Right cardiac atrium (tissue), 5 donors: ENCODE data around the gene POU2F2. TPM values are rescaled to one million over a fixed set of nuclear protein-coding genes. Genes with fewer than 3 reads are reported as not detected.
A peak's percentile ranks its signal among the peaks of the same experiment; 100 is the strongest.

Source experiments
- ATAC-seq, 2 donors: fragments of 200-7000 bp; cut with Tn5 transposase; one replicate each; pipeline versions ENCODE4 v1.8.0 to v1.9.1; 2020; ENCODE audit warnings: moderate library complexity in 2 of 2, mild to moderate bottlenecking in 1 of 2
- DNase-seq, 3 donors: peaks; one replicate each; pipeline ENCODE4 v3.0.0-alpha.2; 2020
- H3K27ac ChIP-seq: one replicate; pipeline ENCODE4 v1.5.1; 2013; ENCODE audit warnings: mild to moderate bottlenecking, low read length, control low read depth, moderate library complexity
- H3K27me3 ChIP-seq: one replicate; pipeline ENCODE4 v1.6.1; 2013; ENCODE audit not compliant: control insufficient read depth, insufficient read depth
- H3K4me1 ChIP-seq: one replicate; pipeline ENCODE4 v1.6.1; 2013; ENCODE audit warnings: low read length; ENCODE audit not compliant: control insufficient read depth, insufficient read depth
- H3K4me3 ChIP-seq: one replicate; pipeline ENCODE4 v1.5.1; 2013; ENCODE audit warnings: low read length, control low read depth
- H3K9me3 ChIP-seq: one replicate; pipeline ENCODE4 v1.6.1; 2013; ENCODE audit warnings: low read length; ENCODE audit not compliant: control insufficient read depth
- WGBS: extraction: QIAGEN DNeasy Blood & Tissue Kit; methylation state at CpG from one replicate; pipeline ENCODE4 v1.1.7; 2013; 5-methylcytosine and 5-hydroxymethylcytosine counted together
- intact Hi-C, 4 donors: fragments of 100-400 bp; cut with DNase I; formaldehyde crosslinking; loops; one replicate each; pipeline versions ENCODE4 v1.11.0 to v1.14.0; 2022 to 2023
- polyA plus RNA-seq: library from polyadenylated mRNA; stranded (reverse); fragments of 200-250 nt; gene quantifications from one replicate; pipeline ENCODE4 v1.2.3, GENCODE V29; 2013
- total RNA-seq, 4 donors: library from RNA; stranded (reverse); fragmentation: NEBNext Ultra II Directional; extraction: Animal tissue kit (Norgen Biotek cat#: 25700); gene quantifications; one replicate each; pipeline ENCODE4 v1.2.1, GENCODE V29; 2021
- donor health status: healthy with polysubstance abuse.
- donor health status: DM: no; HTN: yes; CAD: no.
- donor health status: DM: no; HTN: no; CAD: no.
- donor health status: DM: no; HTN: yes; CAD: no; lungs with severe emphysema.
- donor health status: DM: yes; HTN: yes; CAD: no.

The POU2F2 gene
- total and polyA plus RNA-seq, 5 donors, result 0.77 to 1.6 (median 1.5) TPM

GRCh38 chr19:42096255-42096837 lies 35.9 kb downstream of the POU2F2 start:
- DNase-seq, result no peak
- 35% methylated on average over 15 of the region's 15 CpGs for WGBS
- no peaks in the 10 kb centered on the region for H3K9me3 ChIP-seq
- intact Hi-C loops, result no loop called here
- H3K27ac ChIP-seq, result no peak overlapping the region
- no peaks in the 10 kb centered on the region for H3K27me3 ChIP-seq
- no peak overlapping the region for H3K4me3 ChIP-seq
- no peaks in the 10 kb centered on the region for H3K4me1 ChIP-seq
- ATAC-seq, result no peak

- DNase-seq, result no peak
- H3K4me1 ChIP-seq, result no peaks in the 10 kb centered on the region
- WGBS, result 17% methylated on average over 28 of the region's 28 CpGs
- no peak overlapping the region for H3K4me3 ChIP-seq
- H3K27me3 ChIP-seq, result no peaks in the 10 kb centered on the region
- intact Hi-C loops, result no loop called here
- no peak overlapping the region for H3K27ac ChIP-seq
- no peak for ATAC-seq
- no peaks in the 10 kb centered on the region for H3K9me3 ChIP-seq
These were observed 36.4 kb downstream of the POU2F2 start for GRCh38 chr19:42095814-42096230.

- H3K9me3 ChIP-seq, result no peaks in the 10 kb centered on the region
- 82% methylated on average over 36 of the region's 36 CpGs for WGBS
- no peak overlapping the region for H3K4me3 ChIP-seq
- intact Hi-C loops, result no loop called here
- no peaks in the 10 kb centered on the region for H3K4me1 ChIP-seq
- H3K27ac ChIP-seq, result no peak overlapping the region
- H3K27me3 ChIP-seq, result no peaks in the 10 kb centered on the region
- ATAC-seq (no peak), DNase-seq (no peak)
These were observed 37.0 kb downstream of the POU2F2 start for GRCh38 chr19:42095142-42095813.

GRCh38 chr19:42093926-42094325 lies 38.3 kb downstream of the POU2F2 start:
- Histone ChIP-seq H3K27ac (no peak overlapping the region), H3K4me1 (no peaks in the 10 kb centered on the region), H3K9me3 (no peaks in the 10 kb centered on the region), H3K4me3 (no peak overlapping the region), H3K27me3 (no peaks in the 10 kb centered on the region)
- DNase-seq (no peak), ATAC-seq (peak in 1 of 2 donors; percentile 17)
- intact Hi-C loops, result no loop called here
- WGBS, result 46% methylated on average over 4 of the region's 4 CpGs

GRCh38 chr19:42093505-42093904 lies 38.7 kb downstream of the POU2F2 start:
- intact Hi-C loops, result no loop called here
- no peaks in the 10 kb centered on the region for H3K4me1 ChIP-seq
- H3K4me3 ChIP-seq, result no peak overlapping the region
- H3K9me3 ChIP-seq, result no peaks in the 10 kb centered on the region
- no peaks in the 10 kb centered on the region for H3K27me3 ChIP-seq
- ATAC-seq (no peak), DNase-seq (no peak)
- no peak overlapping the region for H3K27ac ChIP-seq
- WGBS, result 58% methylated on average over 4 of the region's 4 CpGs

- Histone ChIP-seq H3K27ac (no peak overlapping the region), H3K27me3 (no peaks in the 10 kb centered on the region), H3K9me3 (no peaks in the 10 kb centered on the region), H3K4me1 (no peaks in the 10 kb centered on the region), H3K4me3 (no peak overlapping the region)
- DNase-seq (no peak), ATAC-seq (peak in 1 of 2 donors; percentile 9)
- 31% methylated on average over 5 of the region's 5 CpGs for whole genome bisulfite sequencing
- intact Hi-C loops, result no loop called here
These were observed 39.9 kb downstream of the POU2F2 start for GRCh38 chr19:42092350-42092749.

GRCh38 chr19:42091742-42092141 lies 40.5 kb downstream of the POU2F2 start:
- WGBS, result 46% methylated on average over 10 of the region's 10 CpGs
- H3K9me3 ChIP-seq, result no peaks in the 10 kb centered on the region
- H3K4me3 ChIP-seq, result no peak overlapping the region
- H3K27ac ChIP-seq, result no peak overlapping the region
- H3K4me1 ChIP-seq, result no peaks in the 10 kb centered on the region
- H3K27me3 ChIP-seq, result no peaks in the 10 kb centered on the region
- ATAC-seq, result peak; percentile 22 to 47
- DNase-seq, result no peak
- intact Hi-C loops, result no loop called here

- Histone ChIP-seq H3K4me3 (no peak overlapping the region), H3K4me1 (no peaks in the 10 kb centered on the region), H3K9me3 (no peaks in the 10 kb centered on the region), H3K27me3 (no peaks in the 10 kb centered on the region), H3K27ac (no peak overlapping the region)
- intact Hi-C loops, result no loop called here
- no peak for ATAC-seq
- 84% methylated on average over 13 of the region's 13 CpGs for WGBS
- no peak for DNase-seq
These were observed 40.9 kb downstream of the POU2F2 start for GRCh38 chr19:42091300-42091699.

GRCh38 chr19:42090672-42091071 lies 41.6 kb downstream of the POU2F2 start:
- no peak overlapping the region for H3K27ac ChIP-seq
- WGBS, result 67% methylated on average over 9 of the region's 9 CpGs
- H3K4me1 ChIP-seq, result no peaks in the 10 kb centered on the region
- H3K9me3 ChIP-seq, result no peaks in the 10 kb centered on the region
- no peak overlapping the region for H3K4me3 ChIP-seq
- intact Hi-C loops, result no loop called here
- H3K27me3 ChIP-seq, result no peaks in the 10 kb centered on the region
- ATAC-seq, result no peak
- no peak for DNase-seq

- ATAC-seq, result no peak
- 89% methylated on average over 13 of the region's 13 CpGs for WGBS
These were observed 42.5 kb downstream of the POU2F2 start for GRCh38 chr19:42089772-42090171.

GRCh38 chr19:42089191-42089750 lies 43.0 kb downstream of the POU2F2 start:
- H3K9me3 ChIP-seq, result no peaks in the 10 kb centered on the region
- DNase-seq, result no peak
- intact Hi-C loops, result no loop called here
- H3K27ac ChIP-seq, result no peak overlapping the region
- no peak overlapping the region for H3K4me3 ChIP-seq
- no peaks in the 10 kb centered on the region for H3K27me3 ChIP-seq
- 70% methylated on average over 13 of the region's 13 CpGs for WGBS
- ATAC-seq, result no peak
- no peaks in the 10 kb centered on the region for H3K4me1 ChIP-seq

More at GRCh38 chr19:42089772-42090171, 42.5 kb downstream of the POU2F2 start:
- Histone ChIP-seq H3K4me1 (no peaks in the 10 kb centered on the region), H3K4me3 (no peak overlapping the region), H3K27me3 (no peaks in the 10 kb centered on the region), H3K27ac (no peak overlapping the region), H3K9me3 (no peaks in the 10 kb centered on the region)
- intact Hi-C loops, result no loop called here
- DNase-seq, result no peak
